Activated naive CD4-positive, alpha-beta T cell treated with anti-CD3 and anti-CD28 coated beads, Interleukin-2, amount 10 ng/mL, durations not matched to agents 5 hours and 36 hours (primary cell): ENCODE results near the gene ABCA10. TPM values are rescaled to one million over a fixed set of nuclear protein-coding genes. Genes with fewer than 3 reads are reported as not detected.

Experiments
- microRNA-seq: library from miRNA; unstranded; fragments of <30 nt; microRNA quantifications from one replicate; pipeline ENCODE4 v1.2.0, GENCODE V29; 2022; ENCODE audit warnings: borderline microRNAs expressed, borderline replicate concordance
- total RNA-seq, 2 experiments: library from RNA; stranded (reverse); gene quantifications; one replicate each; pipeline ENCODE4 v1.2.3, GENCODE V29; 2021

The ABCA10 gene
- under 1 TPM; 0.63 to 0.89 TPM for total RNA-seq

GRCh38 chr17:69228576-69228975, at the start of gene ABCA10:
Gene ABCA10 (minus strand): TSS chr17:69228824. CDS start chr17:69225358, 3,466 bp downstream.

GRCh38 chr17:69141431-69142174, 87.0 kb downstream of the ABCA10 start, which contains the start of gene ABCA6:
Gene ABCA6 (minus strand): TSS chr17:69141895. CDS start chr17:69140703, 1,192 bp downstream.

Small RNA genes within 50 kb of the gene (microRNA-seq; reads per million reads assigned to microRNA genes)
- gene MIR4524A (not detected), gene MIR4524B (not detected)

Other genes starting within 250 kb of the ABCA10 start
- not detected for gene ABCA9, start 167.9 kb downstream of the ABCA10 start, total RNA-seq
- gene ABCA6, start 86.9 kb downstream of the ABCA10 start, total RNA-seq, result under 1 TPM; 0.28 to 0.34 TPM
- gene ABCA5, start 98.3 kb upstream of the ABCA10 start, total RNA-seq, result 10 to 100 TPM; 16.0 to 17.4 TPM
- 1 to 10 TPM; 8.5 to 9.2 TPM for gene MAP2K6, start 185.9 kb upstream of the ABCA10 start, total RNA-seq